ENCODE data around the gene NIP7. TPM values are rescaled to one million over a fixed set of nuclear protein-coding genes. Genes with fewer than 3 reads are reported as not detected.

NIP7 gene
- total and polyA plus RNA-seq, 2 of the 4 experiments (the other 2 are of a cell fraction), result 14.0 to 28.3 TPM

- H4K5ac ChIP-seq (ENCODE audit: low read depth, low read length), result no peak overlapping the region
- H3K36me3 ChIP-seq (ENCODE audit: control insufficient read depth, insufficient read depth, low read length), result peaks cover 47% of the 10 kb centered on the region
- no peak overlapping the region for H2BK15ac ChIP-seq (ENCODE audit: low read depth, low read length)
- no peak overlapping the region for H2AFZ ChIP-seq (replicated peaks; ENCODE audit: low read length, poor library complexity)
- in situ Hi-C loops (cut with MboI; ENCODE audit: low sequenced_read_pairs), result no loop called here
- no peak overlapping the region for H2AK9ac ChIP-seq (replicated peaks; ENCODE audit: low read depth, low read length, poor library complexity)
- H3K9ac ChIP-seq (ENCODE audit: low read depth, low read length), result no peak overlapping the region
- peaks cover 9% of the 10 kb centered on the region; the same call in 1 of the 2 replicates for H3K9me1 ChIP-seq (ENCODE audit: insufficient read depth, low read length)
- WGBS, 2 experiments (ENCODE audit: extremely low coverage in 2 of 2, insufficient read length in 1 of 2), result no CpG with 5 or more reads among the region's 4 CpGs
- ATAC-seq (ENCODE audit: low read depth) (no peak), DNase-seq (no peak)
- H3K9me3 ChIP-seq (ENCODE audit: control insufficient read depth, insufficient read depth, low read length), result no peaks in the 10 kb centered on the region
- no peak overlapping the region for H3K4me3 ChIP-seq (ENCODE audit: insufficient read depth, low read depth, low read length)
- no peak overlapping the region for H2BK20ac ChIP-seq (ENCODE audit: low read depth, low read length)
- intact Hi-C loops (cut with micrococcal nuclease), result no loop called here
- BruUV-seq (replicated peaks), result no TSS peak
- POLR2A ChIA-PET (ENCODE audit: unreplicated experiment), result no interaction called here
- H3K27me3 ChIP-seq (ENCODE audit: control insufficient read depth, insufficient read depth, low read length), result no peaks in the 10 kb centered on the region
- H4K91ac ChIP-seq (ENCODE audit: insufficient read depth, low read depth, low read length), result no peak overlapping the region
- 0 out of 2 replicates have a peak, but pooled peaks cover 5% of the 10 kb centered on the region for H4K20me1 ChIP-seq (ENCODE audit: insufficient read depth, low read length)
- no peak overlapping the region for H2AK5ac ChIP-seq (ENCODE audit: low read depth, low read length)
- TF ChIP-seq POLR2A (IDR thresholded peaks at IDR 0.05; ENCODE audit: low read depth, low read length) (no peak), RFX5 (IDR thresholded peaks at IDR 0.05; ENCODE audit: low read depth, low read length) (no peak), RCOR1 (IDR thresholded peaks at IDR 0.05; ENCODE audit: insufficient replicate concordance, low read length) (no peak), SMC3 (IDR thresholded peaks at IDR 0.05; ENCODE audit: low read depth, low read length) (no peak), MAZ (IDR thresholded peaks at IDR 0.05; ENCODE audit: borderline replicate concordance, low read depth, low read length) (no peak), MAFK (IDR thresholded peaks at IDR 0.05; ENCODE audit: low read depth, low read length) (no peak), FOS (IDR thresholded peaks at IDR 0.05; ENCODE audit: low read depth, low read length) (no peak), USF2 (IDR thresholded peaks at IDR 0.05; ENCODE audit: low read depth, low read length) (no peak), NFE2L2 (IDR thresholded peaks at IDR 0.05; ENCODE audit: low read depth, low read length) (no peak), ELK1 (IDR thresholded peaks at IDR 0.05; ENCODE audit: borderline replicate concordance, low read depth, low read length) (no peak), CEBPB (IDR thresholded peaks at IDR 0.05; ENCODE audit: low read depth, low read length) (no peak), MXI1 (IDR thresholded peaks at IDR 0.05; ENCODE audit: borderline replicate concordance, low read depth, low read length) (no peak), BHLHE40 (IDR thresholded peaks at IDR 0.05; ENCODE audit: low read depth, low read length) (no peak), RAD21 (IDR thresholded peaks at IDR 0.05; ENCODE audit: low read length) (no peak), CTCF (conservative IDR thresholded peaks at IDR 0.05; ENCODE audit: low read depth, low read length) (no peak), CHD1 (IDR thresholded peaks at IDR 0.05; ENCODE audit: low read depth, low read length) (no peak)
- no peak overlapping the region for H3K23ac ChIP-seq (ENCODE audit: low read depth, low read length)
- H3K4me2 ChIP-seq (ENCODE audit: low read depth, low read length), result no peak overlapping the region
- H3K14ac ChIP-seq (replicated peaks; ENCODE audit: low read depth, low read length), result no peak overlapping the region
- H3K56ac ChIP-seq (ENCODE audit: extremely low read depth, insufficient read depth, low read length), result no peak overlapping the region
- no peak overlapping the region for H2BK5ac ChIP-seq (ENCODE audit: low read depth, low read length, poor library complexity, severe bottlenecking)
- no peak overlapping the region for H4K8ac ChIP-seq (ENCODE audit: low read depth in 2 of 2, low read length in 2 of 2)
- H3K27ac ChIP-seq (ENCODE audit: insufficient read depth, low read length), result no peak overlapping the region
- H3K18ac ChIP-seq (ENCODE audit: low read depth, low read length), result no peak overlapping the region
- no peak overlapping the region for H3K4ac ChIP-seq (ENCODE audit: low read depth, low read length)
- H2BK120ac ChIP-seq (ENCODE audit: low read depth, low read length), result no peak overlapping the region
- H3K4me1 ChIP-seq (ENCODE audit: control insufficient read depth, insufficient read depth, low read length), result no peaks in the 10 kb centered on the region; the same call in 1 of the 2 replicates
- CTCF ChIA-PET, result no interaction called here
- peaks cover 37 to 55% of the 10 kb centered on the region in 2 experiments for H3K79me1 ChIP-seq (ENCODE audit: low read depth in 1 of 2, low read length in 2 of 2)
- dilution Hi-C loops (cut with HindIII; ENCODE audit: low sequenced_read_pairs, unreplicated experiment), result no loop called here
Observed at GRCh38 chr16:69368866-69369265, 29.3 kb downstream of the NIP7 start.

Measured in IMR-90 (cell line).